RWPE2 (cell line): ENCODE measurements around the gene HDAC8.
"Not testable (repeated sequence)": the region's sequence is repeated elsewhere in the genome, so short reads cannot be mapped to it uniquely, and the experiment has no call there.

ENCODE experiments used
- ATAC-seq: fragments of 200-7000 bp; cut with Tn5 transposase; 3 replicates; pipeline ENCODE4 v1.9.1; 2021; ENCODE audit warnings: low read depth
- DNase-seq: peaks from one replicate; pipeline ENCODE4 v3.0.0-alpha.2; 2020; ENCODE audit warnings: low spot score
- H3K27ac ChIP-seq: fragments of 450-650 bp; 2 replicates; pipeline ENCODE4 v1.5.1; 2017; ENCODE audit warnings: mild to moderate bottlenecking; ENCODE audit not compliant: poor library complexity, severe bottlenecking
- H3K27me3 ChIP-seq: fragments of 250-450 bp; sonication (Bioruptor Pico); 2 replicates; pipeline ENCODE4 v1.5.1; 2021; ENCODE audit warnings: mild to moderate bottlenecking, moderate library complexity; ENCODE audit not compliant: insufficient read depth, poor library complexity, severe bottlenecking
- H3K36me3 ChIP-seq: fragments of 250-450 bp; sonication (Bioruptor Pico); 2 replicates; pipeline ENCODE4 v1.5.1; 2020; ENCODE audit warnings: low read depth, mild to moderate bottlenecking, moderate library complexity
- H3K4me1 ChIP-seq: fragments of 250-450 bp; sonication (Bioruptor Pico); 2 replicates; pipeline ENCODE4 v1.5.1; 2021; ENCODE audit warnings: mild to moderate bottlenecking, moderate library complexity; ENCODE audit not compliant: insufficient read depth, poor library complexity, severe bottlenecking
- H3K4me3 ChIP-seq: fragments of 250-450 bp; sonication (Bioruptor Pico); 2 replicates; pipeline ENCODE4 v1.5.1; 2021; ENCODE audit warnings: mild to moderate bottlenecking, moderate library complexity; ENCODE audit not compliant: severe bottlenecking
- H3K9me3 ChIP-seq: fragments of 250-450 bp; sonication (Bioruptor Pico); 2 replicates; pipeline ENCODE4 v1.5.1; 2021; ENCODE audit warnings: mild to moderate bottlenecking, moderate library complexity; ENCODE audit not compliant: severe bottlenecking
- CTCF ChIP-seq: fragments of 450-650 bp; IDR thresholded peaks from one replicate; pipeline ENCODE4 v1.5.1; 2017; ENCODE audit warnings: mild to moderate bottlenecking, moderate library complexity; ENCODE audit not compliant: poor library complexity, severe bottlenecking

The HDAC8 gene

GRCh38 chrX:72465889-72466288 is 106.8 kb downstream of the HDAC8 start:
- Histone ChIP-seq H3K9me3 (no peaks in the 10 kb centered on the region), H3K4me1 (no peaks in the 10 kb centered on the region), H3K36me3 (no peaks in the 10 kb centered on the region; the same call in 1 of the 2 replicates), H3K27ac (no peak overlapping the region), H3K27me3 (no peaks in the 10 kb centered on the region), H3K4me3 (no peak overlapping the region)
- DNase-seq (no peak), ATAC-seq (no peak)
- no peak for TF ChIP-seq CTCF

DNA sequence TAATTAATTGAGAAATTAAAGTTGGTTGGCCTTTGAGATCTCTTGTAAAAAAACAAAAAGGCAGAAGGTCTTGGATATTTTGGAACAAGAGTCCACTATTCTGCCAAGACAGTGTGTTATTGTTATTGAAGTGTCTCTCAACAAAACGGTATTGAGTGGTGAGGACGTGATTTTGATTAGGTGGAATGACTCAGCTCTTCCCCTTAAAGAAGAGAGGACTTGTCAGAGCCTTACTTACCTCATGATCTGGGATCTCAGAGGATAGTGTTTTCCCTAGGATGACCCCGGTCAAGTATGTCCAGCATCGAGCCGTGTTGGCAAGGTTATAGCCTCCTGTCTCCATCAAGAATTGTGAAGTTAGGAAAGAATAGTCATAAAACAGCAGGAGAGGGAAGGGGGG is 110.9 kb downstream of the HDAC8 start:
- ATAC-seq = no peak
- no peak overlapping the region for H3K4me3 ChIP-seq
- DNase-seq = no peak

DNA sequence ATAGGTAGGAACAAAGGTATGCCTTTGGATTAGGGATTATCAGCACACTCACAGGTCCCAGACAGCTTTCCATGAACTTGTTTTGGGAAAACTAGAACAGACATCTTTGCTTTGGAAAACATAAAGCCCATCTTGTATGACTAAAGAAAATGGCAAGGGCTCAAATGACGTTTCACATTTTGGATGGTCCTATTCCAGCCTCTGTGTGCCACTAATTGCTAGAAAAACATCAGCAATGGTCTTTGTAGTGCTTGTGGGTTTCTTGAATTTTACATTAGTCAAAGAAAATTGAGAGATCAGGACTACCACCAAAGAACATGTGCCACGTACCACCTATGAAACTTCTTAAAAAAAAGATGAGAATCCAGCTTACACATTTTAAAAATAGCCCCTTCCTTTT is 111.4 kb downstream of the HDAC8 start:
- ATAC-seq = no peak
- H3K4me3 ChIP-seq = no peak overlapping the region
- DNase-seq = no peak
- H3K27me3 ChIP-seq = no peaks in the 10 kb centered on the region
- no peak overlapping the region for H3K27ac ChIP-seq
- no peaks in the 10 kb centered on the region; the same call in 1 of the 2 replicates for H3K36me3 ChIP-seq
- H3K9me3 ChIP-seq = no peaks in the 10 kb centered on the region
- H3K4me1 ChIP-seq = no peaks in the 10 kb centered on the region
- no peak for TF ChIP-seq CTCF

More for the DNA sequence above, 110.9 kb downstream of the HDAC8 start:
- H3K9me3 ChIP-seq = no peaks in the 10 kb centered on the region
- TF ChIP-seq CTCF = no peak
- H3K27me3 ChIP-seq = no peaks in the 10 kb centered on the region
- H3K27ac ChIP-seq = no peak overlapping the region
- H3K36me3 ChIP-seq = no peaks in the 10 kb centered on the region; the same call in 1 of the 2 replicates
- no peaks in the 10 kb centered on the region for H3K4me1 ChIP-seq

DNA sequence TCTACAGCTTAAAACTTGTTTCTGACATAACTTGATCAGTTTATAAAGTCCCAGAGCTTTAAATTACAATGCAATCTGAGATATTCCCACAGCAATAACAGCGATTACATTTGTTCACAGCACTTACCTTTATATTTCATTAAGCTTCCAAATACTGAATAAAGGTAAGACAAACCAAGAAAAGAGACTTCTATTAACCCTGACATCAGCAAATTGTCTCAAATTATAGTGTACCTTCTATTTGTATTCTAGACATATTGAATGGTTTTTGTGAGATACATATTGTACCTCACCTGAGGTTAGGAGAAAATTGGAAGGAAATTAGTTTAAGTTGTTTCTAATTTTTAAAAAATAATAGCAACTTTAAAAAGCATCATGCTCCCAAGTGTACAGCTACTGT is 111.9 kb downstream of the HDAC8 start:
- H3K27ac ChIP-seq = no peak overlapping the region
- H3K36me3 ChIP-seq = no peaks in the 10 kb centered on the region; the same call in 1 of the 2 replicates
- DNase-seq = no peak
- H3K9me3 ChIP-seq = no peaks in the 10 kb centered on the region
- H3K4me1 ChIP-seq = no peaks in the 10 kb centered on the region
- ATAC-seq = no peak
- TF ChIP-seq CTCF = no peak
- no peak overlapping the region for H3K4me3 ChIP-seq
- H3K27me3 ChIP-seq = no peaks in the 10 kb centered on the region

GRCh38 chrX:72449034-72449433 is 123.6 kb downstream of the HDAC8 start:
- H3K4me1 ChIP-seq, H3K36me3 ChIP-seq, DNase-seq, ATAC-seq, H3K9me3 ChIP-seq, H3K27me3 ChIP-seq, H3K4me3 ChIP-seq, H3K27ac ChIP-seq: not testable (repeated sequence)

- not testable (repeated sequence) for ATAC-seq, H3K9me3 ChIP-seq, H3K36me3 ChIP-seq, H3K4me3 ChIP-seq, H3K27ac ChIP-seq, DNase-seq, H3K4me1 ChIP-seq, H3K27me3 ChIP-seq
Measured at GRCh38 chrX:72440764-72441163, 131.9 kb downstream of the HDAC8 start.
